IMR-90 (cell line): ENCODE data around the gene IGF1R. TPM values are rescaled to one million over a fixed set of nuclear protein-coding genes. Genes with fewer than 3 reads are reported as not detected.

Source experiments
- ATAC-seq: fragments of 200-7000 bp; cut with Tn5 transposase; 2 replicates; pipeline ENCODE4 v1.9.1; 2020; ENCODE audit warnings: low read depth, mild to moderate bottlenecking, moderate library complexity
- BruUV-seq: library from RNA; stranded (reverse); fragments of 400-500 nt; replicated peaks from 2 replicates; lab custom pipeline; 2021; lab: Mats Ljungman, UMichigan
- CTCF ChIA-PET: fragments of 300-600 bp; formaldehyde crosslinking; extraction: SDS; loops from one replicate; lab custom pipeline; 2021; ENCODE audit warnings: antibody characterized with exemption; lab: Yijun Ruan, JAX
- POLR2A ChIA-PET: fragments of 300-600 bp; sonication (Branson Sonifier 250); formaldehyde crosslinking; loops from one replicate; lab custom pipeline; 2022; ENCODE audit warnings: antibody characterized with exemption; ENCODE audit not compliant: unreplicated experiment; lab: Charles Lee
- DNase-seq: peaks from one replicate; pipeline ENCODE4 v3.0.0; 2013
- H2AFZ ChIP-seq: replicated peaks from 2 replicates; pipeline ENCODE3; 2013; ENCODE audit warnings: low read length, mild to moderate bottlenecking; ENCODE audit not compliant: poor library complexity
- H2AK5ac ChIP-seq: 2 replicates; pipeline ENCODE4 v1.6.1; 2013; ENCODE audit warnings: low read depth, low read length, inconsistent platforms
- H2AK9ac ChIP-seq: replicated peaks from 2 replicates; pipeline ENCODE3; 2013; ENCODE audit warnings: mild to moderate bottlenecking, low read depth, low read length, moderate library complexity; ENCODE audit not compliant: poor library complexity
- H2BK120ac ChIP-seq: 2 replicates; pipeline ENCODE4 v1.6.1; 2013; ENCODE audit warnings: low read depth, low read length, inconsistent platforms
- H2BK15ac ChIP-seq: 3 replicates; pipeline ENCODE4 v1.6.1; 2013; ENCODE audit warnings: low read depth, low read length, inconsistent platforms
- H2BK20ac ChIP-seq: 2 replicates; pipeline ENCODE4 v1.6.1; 2013; ENCODE audit warnings: low read depth, mild to moderate bottlenecking, inconsistent platforms, low read length, moderate library complexity
- H2BK5ac ChIP-seq: 2 replicates; pipeline ENCODE4 v1.6.1; 2013; ENCODE audit warnings: mild to moderate bottlenecking, low read depth, low read length, inconsistent platforms; ENCODE audit not compliant: poor library complexity, severe bottlenecking
- H3K14ac ChIP-seq: replicated peaks from 2 replicates; pipeline ENCODE4 v1.6.1; 2013; ENCODE audit warnings: low read depth, low read length, inconsistent platforms
- H3K18ac ChIP-seq: 2 replicates; pipeline ENCODE4 v1.6.1; 2013; ENCODE audit warnings: low read depth, low read length, control low read depth
- H3K23ac ChIP-seq: 2 replicates; pipeline ENCODE4 v1.6.1; 2013; ENCODE audit warnings: low read depth, low read length, inconsistent platforms
- H3K27ac ChIP-seq: 2 replicates; pipeline ENCODE4 v1.5.1; 2013; ENCODE audit warnings: mild to moderate bottlenecking, control low read depth, low read length; ENCODE audit not compliant: insufficient read depth
- H3K27me3 ChIP-seq: 2 replicates; pipeline ENCODE4 v1.6.1; 2013; ENCODE audit warnings: low read length; ENCODE audit not compliant: control insufficient read depth, insufficient read depth
- H3K36me3 ChIP-seq: 2 replicates; pipeline ENCODE4 v1.6.1; 2013; ENCODE audit warnings: low read length, mixed read lengths; ENCODE audit not compliant: control insufficient read depth, insufficient read depth
- H3K4ac ChIP-seq: 2 replicates; pipeline ENCODE4 v1.6.1; 2013; ENCODE audit warnings: low read depth, low read length, inconsistent platforms
- H3K4me1 ChIP-seq: 2 replicates; pipeline ENCODE4 v1.6.1; 2013; ENCODE audit warnings: low read length, mixed read lengths; ENCODE audit not compliant: control insufficient read depth, insufficient read depth
- H3K4me2 ChIP-seq: 2 replicates; pipeline ENCODE4 v1.6.1; 2013; ENCODE audit warnings: low read depth, mild to moderate bottlenecking, control low read depth, low read length, moderate library complexity
- H3K4me3 ChIP-seq: 2 replicates; pipeline ENCODE4 v1.5.1; 2013; ENCODE audit warnings: low read depth, mild to moderate bottlenecking, control low read depth, low read length, moderate library complexity; ENCODE audit not compliant: insufficient read depth
- H3K56ac ChIP-seq: 2 replicates; pipeline ENCODE4 v1.6.1; 2013; ENCODE audit warnings: low read length, inconsistent platforms; ENCODE audit not compliant: insufficient read depth; ENCODE audit errors: extremely low read depth
- H3K79me1 ChIP-seq, 2 experiments: 2 replicates each; pipeline ENCODE4 v1.6.1; 2013; ENCODE audit warnings: low read length in 2 of 2, inconsistent platforms in 1 of 2, low read depth in 1 of 2
- H3K9ac ChIP-seq: 2 replicates; pipeline ENCODE4 v1.6.1; 2013; ENCODE audit warnings: low read depth, low read length, control low read depth
- H3K9me1 ChIP-seq: 2 replicates; pipeline ENCODE4 v1.6.1; 2013; ENCODE audit warnings: low read length, inconsistent platforms; ENCODE audit not compliant: insufficient read depth
- H3K9me3 ChIP-seq: 2 replicates; pipeline ENCODE4 v1.6.1; 2013; ENCODE audit warnings: low read length; ENCODE audit not compliant: control insufficient read depth, insufficient read depth
- H4K20me1 ChIP-seq: 2 replicates; pipeline ENCODE4 v1.6.1; 2013; ENCODE audit warnings: low read length, inconsistent platforms; ENCODE audit not compliant: insufficient read depth
- H4K5ac ChIP-seq: 2 replicates; pipeline ENCODE4 v1.6.1; 2013; ENCODE audit warnings: mild to moderate bottlenecking, low read depth, low read length, control low read depth
- H4K8ac ChIP-seq, 2 experiments: 2 replicates each; pipeline ENCODE4 v1.6.1; 2013; ENCODE audit warnings: low read depth in 2 of 2, low read length in 2 of 2, control low read depth in 1 of 2, inconsistent platforms in 1 of 2
- H4K91ac ChIP-seq: 2 replicates; pipeline ENCODE4 v1.6.1; 2013; ENCODE audit warnings: low read depth, low read length, inconsistent platforms; ENCODE audit not compliant: insufficient read depth
- BHLHE40 ChIP-seq: fragments of 150-350 bp; IDR thresholded peaks from 2 replicates; pipeline ENCODE4 v1.6.1; 2016; ENCODE audit warnings: mild to moderate bottlenecking, low read depth, low read length
- CEBPB ChIP-seq: IDR thresholded peaks from 2 replicates; pipeline ENCODE4 v1.6.1; 2012; ENCODE audit warnings: low read depth, low read length, improper control_type of control experiment
- CHD1 ChIP-seq: IDR thresholded peaks from 2 replicates; pipeline ENCODE4 v1.6.1; 2012; ENCODE audit warnings: low read depth, low read length, improper control_type of control experiment
- FOS ChIP-seq: fragments of 150-350 bp; IDR thresholded peaks from 2 replicates; pipeline ENCODE4 v1.6.1; 2016; ENCODE audit warnings: low read depth, low read length
- MAFK ChIP-seq: IDR thresholded peaks from 2 replicates; pipeline ENCODE4 v1.6.1; 2012; ENCODE audit warnings: low read depth, low read length, improper control_type of control experiment
- MAZ ChIP-seq: IDR thresholded peaks from 2 replicates; pipeline ENCODE4 v1.6.1; 2012; ENCODE audit warnings: low read depth, mild to moderate bottlenecking, low read length, improper control_type of control experiment, moderate library complexity, borderline replicate concordance
- NFE2L2 ChIP-seq: fragments of 150-350 bp; IDR thresholded peaks from 2 replicates; pipeline ENCODE4 v1.6.1; 2016; ENCODE audit warnings: low read depth, mild to moderate bottlenecking, low read length
- POLR2A ChIP-seq: IDR thresholded peaks from 2 replicates; pipeline ENCODE4 v1.6.1; 2012; ENCODE audit warnings: mild to moderate bottlenecking, low read depth, low read length
- RAD21 ChIP-seq: IDR thresholded peaks from 2 replicates; pipeline ENCODE4 v1.6.1; 2012; ENCODE audit warnings: low read length, improper control_type of control experiment
- RFX5 ChIP-seq: IDR thresholded peaks from 2 replicates; pipeline ENCODE4 v1.8.0; 2012; ENCODE audit warnings: low read depth, mild to moderate bottlenecking, low read length, moderate library complexity
- SMC3 ChIP-seq: fragments of 150-350 bp; IDR thresholded peaks from 2 replicates; pipeline ENCODE4 v1.6.1; 2016; ENCODE audit warnings: low read depth, mild to moderate bottlenecking, antibody characterized with exemption, low read length, moderate library complexity
- WGBS, 2 experiments: methylation state at CpG; one replicate each; pipeline versions ENCODE4 v1.1.5 to v1.1.7; 2013; ENCODE audit warnings: missing lambda C conversion rate in 2 of 2; ENCODE audit not compliant: insufficient read length in 1 of 2; ENCODE audit errors: extremely low coverage in 2 of 2; 5-methylcytosine and 5-hydroxymethylcytosine counted together
- dilution Hi-C: fragments of 300-500 bp; cut with HindIII; formaldehyde crosslinking; loops from one replicate; pipeline ENCODE4 v1.14.3; 2018; ENCODE audit warnings: low sequenced_read_pairs; ENCODE audit not compliant: unreplicated experiment
- in situ Hi-C: fragments of 300-500 bp; cut with MboI; formaldehyde crosslinking; loops from 3 replicates; pipeline ENCODE4 v1.14.3; 2019; ENCODE audit warnings: low sequenced_read_pairs, inconsistent platforms, mixed read lengths
- intact Hi-C: fragments of 100-400 bp; cut with micrococcal nuclease; formaldehyde crosslinking; loops from 2 replicates; pipeline ENCODE4 v1.10.0; 2022
- polyA plus RNA-seq, 3 experiments: library from polyadenylated mRNA; depleted of rRNA; stranded (reverse); fragments of >200 nt; gene quantifications; 2 replicates each; pipeline ENCODE4 v1.2.3, GENCODE V29; 2012; ENCODE audit warnings: low replicate concordance in 1 of 3
- total RNA-seq: library from RNA; depleted of rRNA; stranded (reverse); fragments of >200 nt; gene quantifications from 2 replicates; pipeline ENCODE4 v1.2.3, GENCODE V29; 2012
- TF ChIP-seq, protein P1 (sequence below): conservative IDR thresholded peaks from 2 replicates; pipeline ENCODE4 v1.5.1; 2012; ENCODE audit warnings: mild to moderate bottlenecking, low read depth, low read length, improper control_type of control experiment
- TF ChIP-seq, protein P2 (sequence below): fragments of 150-350 bp; IDR thresholded peaks from 2 replicates; pipeline ENCODE4 v1.6.1; 2017; ENCODE audit warnings: mild to moderate bottlenecking, antibody characterized with exemption, low read length, low read depth

IGF1R gene
- total and polyA plus RNA-seq, 2 of the 4 experiments (the other 2 are of a cell fraction): 24.0 to 24.9 TPM

GRCh38 chr15:99009741-99010330 is 361.5 kb downstream of the IGF1R start:
- peak overlapping the region; percentile 10; the same call in 1 of the 2 replicates for H2AK5ac ChIP-seq
- H3K23ac ChIP-seq: peak overlapping the region; percentile 52; the same call in 1 of the 2 replicates
- in situ Hi-C loops (no loop called here), dilution Hi-C loops (no loop called here), intact Hi-C loops (no loop called here)
- no peak overlapping the region for H3K9ac ChIP-seq
- H4K8ac ChIP-seq: peak overlapping the region in 1 of 2 experiments; percentile 82; a peak in 2 of 4 replicates
- peaks cover 5% of the 10 kb centered on the region; the same call in 1 of the 2 replicates for H3K9me1 ChIP-seq
- no peak overlapping the region for H2BK5ac ChIP-seq
- H3K4me2 ChIP-seq: 0 out of 2 replicates have a peak overlapping the region, but pooled peaks have one; percentile 6
- ChIA-PET POLR2A (no interaction called here), CTCF (interaction anchor here (1.2 kb wide), 1 partner anchor 193 kb away, joined by 3 read pairs; no protein-coding TSS in a partner anchor)
- no peak overlapping the region for H3K27ac ChIP-seq
- H2AK9ac ChIP-seq: no peak overlapping the region
- no peaks in the 10 kb centered on the region for H4K20me1 ChIP-seq
- no peaks in the 10 kb centered on the region for H3K9me3 ChIP-seq
- peak overlapping the region; percentile 17; the same call in 1 of the 2 replicates for H3K18ac ChIP-seq
- no peak overlapping the region; the same call in 1 of the 2 replicates for H3K14ac ChIP-seq
- H3K56ac ChIP-seq: no peak overlapping the region
- 0 out of 2 replicates have a peak overlapping the region, but pooled peaks have one; percentile 11 for H4K91ac ChIP-seq
- H4K5ac ChIP-seq: peak overlapping the region; percentile 12; the same call in 1 of the 2 replicates
- no peaks in the 10 kb centered on the region for H3K79me1 ChIP-seq
- H3K36me3 ChIP-seq: no peaks in the 10 kb centered on the region
- peak; percentile 27; the same call in 1 of the 2 replicates for ATAC-seq
- 0 out of 2 replicates have a peak, but pooled peaks cover 6% of the 10 kb centered on the region for H3K27me3 ChIP-seq
- peak overlapping the region; percentile 82 for H2BK20ac ChIP-seq
- TF ChIP-seq RFX5: no peak
- TF ChIP-seq FOS: no peak
- no peak for TF ChIP-seq MAZ
- TF ChIP-seq, protein P1, sequence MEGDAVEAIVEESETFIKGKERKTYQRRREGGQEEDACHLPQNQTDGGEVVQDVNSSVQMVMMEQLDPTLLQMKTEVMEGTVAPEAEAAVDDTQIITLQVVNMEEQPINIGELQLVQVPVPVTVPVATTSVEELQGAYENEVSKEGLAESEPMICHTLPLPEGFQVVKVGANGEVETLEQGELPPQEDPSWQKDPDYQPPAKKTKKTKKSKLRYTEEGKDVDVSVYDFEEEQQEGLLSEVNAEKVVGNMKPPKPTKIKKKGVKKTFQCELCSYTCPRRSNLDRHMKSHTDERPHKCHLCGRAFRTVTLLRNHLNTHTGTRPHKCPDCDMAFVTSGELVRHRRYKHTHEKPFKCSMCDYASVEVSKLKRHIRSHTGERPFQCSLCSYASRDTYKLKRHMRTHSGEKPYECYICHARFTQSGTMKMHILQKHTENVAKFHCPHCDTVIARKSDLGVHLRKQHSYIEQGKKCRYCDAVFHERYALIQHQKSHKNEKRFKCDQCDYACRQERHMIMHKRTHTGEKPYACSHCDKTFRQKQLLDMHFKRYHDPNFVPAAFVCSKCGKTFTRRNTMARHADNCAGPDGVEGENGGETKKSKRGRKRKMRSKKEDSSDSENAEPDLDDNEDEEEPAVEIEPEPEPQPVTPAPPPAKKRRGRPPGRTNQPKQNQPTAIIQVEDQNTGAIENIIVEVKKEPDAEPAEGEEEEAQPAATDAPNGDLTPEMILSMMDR: no peak
- no peak for TF ChIP-seq MAFK
- no peak for TF ChIP-seq CEBPB
- TF ChIP-seq CHD1: no peak
- TF ChIP-seq, protein P2, sequence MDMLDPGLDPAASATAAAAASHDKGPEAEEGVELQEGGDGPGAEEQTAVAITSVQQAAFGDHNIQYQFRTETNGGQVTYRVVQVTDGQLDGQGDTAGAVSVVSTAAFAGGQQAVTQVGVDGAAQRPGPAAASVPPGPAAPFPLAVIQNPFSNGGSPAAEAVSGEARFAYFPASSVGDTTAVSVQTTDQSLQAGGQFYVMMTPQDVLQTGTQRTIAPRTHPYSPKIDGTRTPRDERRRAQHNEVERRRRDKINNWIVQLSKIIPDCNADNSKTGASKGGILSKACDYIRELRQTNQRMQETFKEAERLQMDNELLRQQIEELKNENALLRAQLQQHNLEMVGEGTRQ: no peak
- TF ChIP-seq POLR2A: no peak
- no peak for TF ChIP-seq SMC3
- no peak for TF ChIP-seq RAD21
- TF ChIP-seq NFE2L2: no peak
- TF ChIP-seq BHLHE40: no peak
- H3K4me3 ChIP-seq: no peak overlapping the region
- 20% methylated on average over 1 of the region's 8 CpGs; no CpG with 5 or more reads in 1 of the 2 experiments for WGBS, 2 experiments
- H3K4me1 ChIP-seq: peaks cover 4% of the 10 kb centered on the region
- DNase-seq: peak; percentile 22
- peak overlapping the region; percentile 65; the same call in 1 of the 2 replicates for H2BK120ac ChIP-seq
- peak overlapping the region; percentile 58; the same call in 1 of the 2 replicates for H3K4ac ChIP-seq
- H2AFZ ChIP-seq: peak overlapping the region; percentile 81
- peak overlapping the region; percentile 38; the same call in 2 of the 3 replicates for H2BK15ac ChIP-seq
- no TSS peak for BruUV-seq
